GM21723 (cell line): Measurements from ENCODE around the gene HIPK2.

Source experiments
- ATAC-seq: cut with Tn5 transposase; IDR thresholded peaks from one replicate; pipeline ENCODE4 v1.9.1; 2021; ENCODE audit warnings: mild to moderate bottlenecking, moderate library complexity; ENCODE audit not compliant: unreplicated experiment

HIPK2 gene

GRCh38 chr7:139699640-139700504, 77.9 kb downstream of the HIPK2 start:
- ATAC-seq, result no peak

- no peak for ATAC-seq
Measured at GRCh38 chr7:139698844-139699243, 79.0 kb downstream of the HIPK2 start.

DNA sequence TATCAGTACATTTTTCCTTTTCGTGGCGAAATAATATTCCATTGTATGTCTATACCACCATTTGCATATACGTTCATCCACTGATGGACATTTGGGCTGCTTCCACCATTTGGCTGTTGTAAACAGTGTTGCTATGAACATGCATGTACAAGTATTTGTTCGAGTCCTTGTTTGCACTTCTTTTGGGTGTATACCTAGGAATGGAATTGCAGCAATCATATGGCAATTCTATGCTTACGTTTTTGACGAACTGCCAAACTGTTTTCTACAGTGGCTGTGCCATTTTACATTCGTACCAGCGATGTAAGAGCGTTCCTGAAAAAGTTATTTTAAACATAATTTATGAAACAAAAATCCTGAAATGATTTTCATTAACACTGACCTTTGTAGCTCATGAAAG, 79.5 kb downstream of the HIPK2 start:
- no peak for ATAC-seq

DNA sequence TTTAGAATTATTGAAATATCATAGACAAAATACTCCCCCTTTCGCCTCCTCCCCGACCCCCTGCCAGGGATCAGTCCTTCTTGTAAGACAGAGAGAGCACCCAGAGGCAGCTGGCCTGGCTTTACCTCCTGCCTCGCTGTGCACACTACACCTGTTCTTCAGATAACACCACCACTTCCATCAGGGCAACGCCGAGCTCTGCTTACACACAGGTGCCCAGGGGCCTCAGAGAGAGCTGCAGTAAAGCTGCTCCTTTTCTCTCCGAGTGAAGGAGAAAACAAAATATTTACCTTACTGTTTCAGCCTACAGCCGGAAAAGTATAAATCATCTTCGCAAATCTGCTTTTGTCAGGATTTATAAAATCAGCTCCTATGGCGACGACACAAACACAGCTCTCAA, 80.7 kb downstream of the HIPK2 start:
- no peak for ATAC-seq

- peak; percentile 65 for ATAC-seq
Measured at GRCh38 chr7:139696552-139696951, 81.2 kb downstream of the HIPK2 start.

DNA sequence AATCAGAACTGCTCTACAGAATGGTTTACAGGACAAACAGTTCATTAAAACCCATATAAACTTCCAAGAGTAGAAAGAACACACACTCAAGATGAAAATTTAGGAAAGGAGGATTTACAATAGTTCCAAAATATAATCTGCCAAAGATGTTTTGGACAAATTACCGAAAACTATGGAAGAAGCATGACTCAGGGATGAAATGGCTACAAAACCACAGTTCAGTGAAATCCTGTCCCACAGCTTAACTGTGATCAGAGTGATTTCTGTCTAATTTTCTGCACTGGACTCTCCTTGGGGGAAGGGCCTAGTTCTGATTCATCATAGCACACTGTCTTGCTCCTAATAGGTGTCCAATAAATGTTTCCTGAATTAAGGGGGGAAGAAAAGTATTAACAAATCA, 82.2 kb downstream of the HIPK2 start:
- no peak for ATAC-seq

DNA sequence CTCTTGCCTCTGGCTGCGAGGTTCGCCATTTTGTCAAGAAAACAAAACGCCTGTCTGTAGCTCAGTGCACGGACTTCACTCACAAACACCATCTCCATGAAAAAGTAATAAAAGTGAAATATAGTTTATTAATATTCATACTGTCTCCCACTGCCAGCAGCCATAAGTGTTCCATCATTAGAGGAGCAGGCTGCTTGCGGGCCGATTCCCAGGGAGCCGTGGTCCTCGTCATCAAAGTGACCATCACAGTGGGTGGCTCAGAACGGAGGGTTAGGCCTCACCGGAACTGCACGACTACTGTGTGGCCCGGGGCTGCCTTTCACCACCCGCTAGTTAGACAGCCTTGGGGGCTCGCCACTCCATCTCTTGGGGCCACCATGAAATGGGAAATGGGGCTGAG, 82.7 kb downstream of the HIPK2 start:
- ATAC-seq, result no peak

DNA sequence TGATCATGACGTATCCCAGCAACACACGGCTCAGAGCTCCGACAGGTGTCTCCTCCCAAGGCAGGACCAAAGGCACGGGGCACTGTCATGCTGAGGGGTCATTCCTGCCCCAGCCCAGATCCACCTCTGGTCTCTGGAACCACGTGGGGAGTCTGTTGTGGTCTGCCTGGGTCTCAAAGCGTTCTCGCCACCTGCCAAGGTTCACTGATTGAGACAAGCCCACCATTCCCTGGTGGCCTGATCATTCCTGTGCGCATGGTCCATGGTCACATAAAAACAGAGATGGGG, 83.5 kb downstream of the HIPK2 start:
- no peak for ATAC-seq

GRCh38 chr7:139693651-139694388, 84.0 kb downstream of the HIPK2 start:
- no peak for ATAC-seq

GRCh38 chr7:139692723-139693122, 85.1 kb downstream of the HIPK2 start:
- ATAC-seq, result no peak

- ATAC-seq, result no peak
Measured at GRCh38 chr7:139691253-139691781, 86.5 kb downstream of the HIPK2 start.

DNA sequence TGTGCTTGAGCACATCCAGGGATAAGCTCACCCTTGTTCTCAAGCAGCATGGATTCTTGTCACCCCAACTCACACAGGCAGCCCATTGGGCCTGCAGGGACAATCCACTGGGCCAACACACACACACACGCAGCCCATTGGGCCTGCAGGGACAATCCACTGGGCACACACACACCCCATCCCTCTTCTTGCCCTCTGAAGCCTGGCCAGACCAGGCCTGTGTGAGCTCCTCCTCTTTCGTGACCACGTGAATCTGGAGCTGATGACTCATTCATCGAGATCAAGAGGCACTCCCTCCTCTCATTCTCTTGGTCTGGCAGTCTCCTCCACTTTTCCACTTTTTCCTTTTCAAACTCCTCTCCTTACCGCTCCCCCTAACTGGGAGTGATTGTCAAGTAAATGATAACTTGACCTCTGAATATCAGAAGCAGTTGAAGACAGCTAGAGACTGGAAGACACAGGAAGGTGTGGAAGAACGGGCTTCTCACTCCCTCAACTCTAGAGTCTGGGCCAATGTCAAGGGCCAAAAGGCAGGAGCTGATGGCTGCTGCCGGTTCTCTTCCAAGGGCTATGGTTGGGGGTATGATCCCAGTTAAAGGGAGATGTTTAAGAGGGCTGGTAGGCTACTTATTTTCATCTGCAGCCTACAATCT, 89.7 kb downstream of the HIPK2 start:
- no peak for ATAC-seq

- ATAC-seq, result no peak
Measured at GRCh38 chr7:139687211-139687954, 90.4 kb downstream of the HIPK2 start.

DNA sequence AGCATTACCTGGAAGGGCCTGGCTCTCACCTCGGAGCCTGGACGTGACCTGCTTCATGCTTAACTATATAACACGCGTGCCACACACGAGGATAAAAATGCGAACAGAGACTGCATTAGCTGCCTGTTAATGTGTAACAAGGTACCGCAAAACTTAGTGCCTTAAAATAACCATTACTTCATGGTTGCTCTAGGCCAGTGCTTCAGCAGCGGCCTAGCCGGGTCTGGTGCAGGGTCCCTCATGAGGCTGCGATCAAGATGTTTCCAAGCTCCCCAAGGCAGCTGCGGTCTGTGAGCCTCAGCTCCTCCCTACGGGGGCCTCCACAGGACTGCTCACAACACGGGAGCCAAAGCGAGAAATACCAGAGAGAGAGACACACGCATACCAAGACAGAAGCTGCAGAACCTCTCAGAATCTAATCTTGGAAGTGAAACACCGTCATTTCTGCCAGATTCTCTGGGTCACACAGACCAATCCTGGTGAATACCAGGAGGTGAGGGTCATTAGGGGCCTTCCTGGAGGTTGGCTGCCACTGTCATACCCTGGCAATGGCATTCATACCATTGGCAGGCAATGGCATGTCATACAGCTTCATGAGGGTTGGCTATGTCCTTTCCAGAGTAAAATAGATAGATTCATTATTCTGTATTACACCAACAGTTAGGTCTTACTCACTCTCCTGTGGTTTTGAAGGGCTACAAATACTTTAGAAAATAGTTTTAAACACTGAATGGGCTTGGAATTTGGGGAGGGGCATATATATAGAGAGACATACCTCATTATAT, 94.5 kb downstream of the HIPK2 start:
- no peak for ATAC-seq

- peak; percentile 54 for ATAC-seq
Measured at GRCh38 chr7:139682136-139683013, 95.4 kb downstream of the HIPK2 start.

- no peak for ATAC-seq
Measured at GRCh38 chr7:139681812-139682135, 96.0 kb downstream of the HIPK2 start.

DNA sequence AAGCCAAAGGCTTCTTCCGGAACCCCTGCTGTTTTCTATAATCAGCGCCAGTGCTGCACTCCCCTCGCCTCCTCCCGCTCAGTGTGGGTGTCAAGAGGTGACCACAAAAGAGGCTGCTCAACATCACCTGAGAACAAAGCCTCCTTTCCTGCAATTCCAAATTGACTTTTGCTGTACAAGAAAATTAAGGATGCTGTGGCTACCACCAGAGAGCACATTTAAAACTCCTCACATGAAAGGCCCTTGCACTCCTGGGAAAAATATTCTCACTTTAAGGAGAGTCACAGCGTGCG, 96.4 kb downstream of the HIPK2 start:
- ATAC-seq, result no peak

DNA sequence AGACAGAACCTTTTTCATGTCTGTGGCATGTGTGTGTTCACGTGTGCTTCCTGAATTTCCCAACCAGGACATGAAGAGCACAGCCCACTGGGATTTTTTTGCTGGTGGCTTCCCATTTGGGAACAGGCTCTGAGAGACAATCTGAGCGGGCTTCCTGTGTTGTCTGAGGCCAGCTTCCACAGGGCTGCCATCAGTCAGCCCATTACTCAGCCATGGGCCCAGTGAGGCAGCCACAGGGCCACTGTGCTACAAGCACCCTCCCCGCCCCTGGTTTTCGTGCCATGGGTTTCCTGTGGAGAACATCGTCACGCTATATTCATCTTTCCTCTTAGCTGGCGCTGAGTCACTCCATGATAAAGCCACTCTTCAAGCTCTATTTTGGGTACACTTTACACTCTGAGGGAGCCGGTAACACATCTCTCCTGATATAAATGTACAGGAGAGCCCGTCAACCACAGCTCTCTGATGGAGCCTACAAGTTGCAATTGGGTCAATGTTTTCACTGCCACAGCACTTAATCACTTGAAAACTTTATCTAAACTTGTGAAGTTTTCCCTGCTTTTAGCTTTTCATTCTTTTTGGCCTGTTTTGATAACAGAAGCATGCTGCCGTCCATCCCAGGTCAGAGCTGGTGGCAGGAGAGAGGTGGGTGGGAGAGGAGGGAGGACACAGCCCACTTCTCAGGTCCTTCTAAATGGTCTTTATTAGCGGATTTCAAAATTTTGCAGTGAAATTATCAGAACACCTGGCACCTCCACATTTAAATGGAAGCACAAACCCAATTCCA, 96.9 kb downstream of the HIPK2 start:
- peak; percentile 40 for ATAC-seq
